ENCODE data around the gene SYCE3.

The SYCE3 gene

DNA sequence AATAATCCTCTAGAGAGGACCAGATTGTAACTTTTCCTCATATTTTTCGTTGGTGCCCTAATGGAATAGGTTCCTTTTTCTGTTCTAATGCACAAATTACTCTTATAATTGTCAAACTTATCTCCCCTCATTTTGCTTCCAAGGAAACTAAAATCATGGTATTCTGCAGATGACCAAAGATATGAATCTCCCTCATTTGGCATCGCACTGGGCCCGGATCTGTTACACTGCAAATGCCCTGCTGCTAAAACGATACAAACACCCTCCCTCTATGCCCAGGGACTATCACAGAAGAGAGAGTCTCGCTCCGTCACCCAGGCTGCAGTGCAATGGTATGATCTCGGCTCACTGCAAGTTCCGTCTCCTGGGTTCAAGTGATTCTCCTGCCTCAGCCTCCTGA, 9.4 kb downstream of the SYCE3 start:
- Histone ChIP-seq H3K4me1 (ENCODE audit: control insufficient read depth in 2 of 2, insufficient read depth in 2 of 2, low read length in 2 of 2) (peaks cover 3 to 4% of the 10 kb centered on the region in 2 donors), H3K9me3 (ENCODE audit: control insufficient read depth in 2 of 2, low read length in 2 of 2) (no peaks in the 10 kb centered on the region), H3K9ac (ENCODE audit: low read depth in 1 of 2, low read length in 2 of 2) (no peak overlapping the region), H3K4me3 (ENCODE audit: low read length in 2 of 2) (no peak overlapping the region), H3K36me3 (ENCODE audit: control insufficient read depth in 2 of 2, insufficient read depth in 2 of 2, low read length in 2 of 2) (no peaks in the 10 kb centered on the region), H3K27me3 (ENCODE audit: control insufficient read depth in 2 of 2, insufficient read depth in 2 of 2, low read length in 2 of 2) (peaks cover under 1 to 10% of the 10 kb centered on the region in 2 donors), H3K27ac (ENCODE audit: low read depth in 2 of 2, low read length in 2 of 2) (no peak overlapping the region)

DNA sequence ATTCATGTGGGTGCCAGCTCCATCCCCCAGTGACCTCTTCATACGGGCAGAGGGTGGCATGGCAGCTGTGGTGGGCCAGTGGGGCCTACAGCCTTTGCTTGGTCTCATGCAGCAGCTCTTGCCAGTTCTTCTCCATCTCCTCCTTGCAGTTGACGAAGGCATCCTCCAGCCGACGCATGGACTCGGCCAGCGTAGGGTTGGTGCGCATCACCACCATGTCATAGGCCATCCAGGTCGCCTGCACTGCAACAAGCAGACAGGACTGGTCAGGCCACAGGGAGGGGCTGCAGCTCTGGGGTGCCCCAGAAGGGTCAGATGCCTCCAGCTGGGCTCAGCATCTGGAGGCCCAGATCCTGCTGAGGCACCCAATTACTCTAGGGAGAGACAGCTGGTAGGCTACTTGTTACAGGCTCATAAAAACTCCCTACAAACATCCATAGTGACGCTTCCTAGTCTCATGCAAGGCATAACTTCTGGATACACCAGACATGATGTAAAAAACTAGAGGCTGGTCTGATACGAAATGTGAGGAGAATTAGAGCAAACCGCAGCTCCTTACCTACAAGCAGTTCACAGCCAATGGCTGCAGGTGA, 11.5 kb downstream of the SYCE3 start:
- Histone ChIP-seq H3K27ac (ENCODE audit: low read depth in 2 of 2, low read length in 2 of 2) (no peak overlapping the region), H3K4me1 (ENCODE audit: control insufficient read depth in 2 of 2, insufficient read depth in 2 of 2, low read length in 2 of 2) (peaks cover 3 to 4% of the 10 kb centered on the region in 2 donors), H3K4me3 (ENCODE audit: low read length in 2 of 2) (no peak overlapping the region), H3K9ac (ENCODE audit: low read depth in 1 of 2, low read length in 2 of 2) (no peak overlapping the region), H3K36me3 (ENCODE audit: control insufficient read depth in 2 of 2, insufficient read depth in 2 of 2, low read length in 2 of 2) (no peaks in the 10 kb centered on the region), H3K27me3 (ENCODE audit: control insufficient read depth in 2 of 2, insufficient read depth in 2 of 2, low read length in 2 of 2) (peaks cover 9 to 10% of the 10 kb centered on the region in 2 donors), H3K9me3 (ENCODE audit: control insufficient read depth in 2 of 2, low read length in 2 of 2) (no peaks in the 10 kb centered on the region)

- Histone ChIP-seq H3K27ac (ENCODE audit: low read depth in 2 of 2, low read length in 2 of 2) (no peak overlapping the region), H3K27me3 (ENCODE audit: control insufficient read depth in 2 of 2, insufficient read depth in 2 of 2, low read length in 2 of 2) (peaks cover 10 to 13% of the 10 kb centered on the region in 2 donors), H3K4me1 (ENCODE audit: control insufficient read depth in 2 of 2, insufficient read depth in 2 of 2, low read length in 2 of 2) (peaks cover 3 to 4% of the 10 kb centered on the region in 2 donors), H3K36me3 (ENCODE audit: control insufficient read depth in 2 of 2, insufficient read depth in 2 of 2, low read length in 2 of 2) (no peaks in the 10 kb centered on the region), H3K9me3 (ENCODE audit: control insufficient read depth in 2 of 2, low read length in 2 of 2) (no peaks in the 10 kb centered on the region), H3K9ac (ENCODE audit: low read depth in 1 of 2, low read length in 2 of 2) (no peak overlapping the region), H3K4me3 (ENCODE audit: low read length in 2 of 2) (no peak overlapping the region)
These were observed 12.3 kb downstream of the SYCE3 start for GRCh38 chr22:50550395-50550794.

- Histone ChIP-seq H3K4me1 (ENCODE audit: control insufficient read depth in 2 of 2, insufficient read depth in 2 of 2, low read length in 2 of 2) (peaks cover 8 to 11% of the 10 kb centered on the region in 2 donors), H3K27me3 (ENCODE audit: control insufficient read depth in 2 of 2, insufficient read depth in 2 of 2, low read length in 2 of 2) (peaks cover 10 to 13% of the 10 kb centered on the region in 2 donors), H3K9ac (ENCODE audit: low read depth in 1 of 2, low read length in 2 of 2) (peak overlapping the region in 1 of 2 donors; percentile 12), H3K36me3 (ENCODE audit: control insufficient read depth in 2 of 2, insufficient read depth in 2 of 2, low read length in 2 of 2) (no peaks in the 10 kb centered on the region), H3K27ac (ENCODE audit: low read depth in 2 of 2, low read length in 2 of 2) (no peak overlapping the region), H3K4me3 (ENCODE audit: low read length in 2 of 2) (peak overlapping the region; percentile 35 to 50), H3K9me3 (ENCODE audit: control insufficient read depth in 2 of 2, low read length in 2 of 2) (no peaks in the 10 kb centered on the region)
These were observed 13.6 kb downstream of the SYCE3 start for GRCh38 chr22:50548921-50549790.

- H3K9ac ChIP-seq (ENCODE audit: low read depth in 1 of 2, low read length in 2 of 2): peak overlapping the region in 1 of 2 donors; percentile 21
- H3K9me3 ChIP-seq (ENCODE audit: control insufficient read depth in 2 of 2, low read length in 2 of 2): no peaks in the 10 kb centered on the region
- no peak overlapping the region for H3K27ac ChIP-seq (ENCODE audit: low read depth in 2 of 2, low read length in 2 of 2)
- H3K4me3 ChIP-seq (ENCODE audit: low read length in 2 of 2): peak overlapping the region; percentile 35 to 50
- H3K36me3 ChIP-seq (ENCODE audit: control insufficient read depth in 2 of 2, insufficient read depth in 2 of 2, low read length in 2 of 2): no peaks in the 10 kb centered on the region
- peaks cover 10 to 13% of the 10 kb centered on the region in 2 donors for H3K27me3 ChIP-seq (ENCODE audit: control insufficient read depth in 2 of 2, insufficient read depth in 2 of 2, low read length in 2 of 2)
- H3K4me1 ChIP-seq (ENCODE audit: control insufficient read depth in 2 of 2, insufficient read depth in 2 of 2, low read length in 2 of 2): peaks cover 8 to 14% of the 10 kb centered on the region in 2 donors
These were observed 14.4 kb downstream of the SYCE3 start for GRCh38 chr22:50548040-50548920.

- no peaks in the 10 kb centered on the region for H3K9me3 ChIP-seq (ENCODE audit: control insufficient read depth in 2 of 2, low read length in 2 of 2)
- no peak overlapping the region for H3K4me3 ChIP-seq (ENCODE audit: low read length in 2 of 2)
- no peaks in the 10 kb centered on the region for H3K36me3 ChIP-seq (ENCODE audit: control insufficient read depth in 2 of 2, insufficient read depth in 2 of 2, low read length in 2 of 2)
- peaks cover 10 to 13% of the 10 kb centered on the region in 2 donors for H3K27me3 ChIP-seq (ENCODE audit: control insufficient read depth in 2 of 2, insufficient read depth in 2 of 2, low read length in 2 of 2)
- no peak overlapping the region for H3K27ac ChIP-seq (ENCODE audit: low read depth in 2 of 2, low read length in 2 of 2)
- peaks cover 8 to 14% of the 10 kb centered on the region in 2 donors for H3K4me1 ChIP-seq (ENCODE audit: control insufficient read depth in 2 of 2, insufficient read depth in 2 of 2, low read length in 2 of 2)
- no peak overlapping the region for H3K9ac ChIP-seq (ENCODE audit: low read depth in 1 of 2, low read length in 2 of 2)
These were observed 15.3 kb downstream of the SYCE3 start for GRCh38 chr22:50547263-50547985.

DNA sequence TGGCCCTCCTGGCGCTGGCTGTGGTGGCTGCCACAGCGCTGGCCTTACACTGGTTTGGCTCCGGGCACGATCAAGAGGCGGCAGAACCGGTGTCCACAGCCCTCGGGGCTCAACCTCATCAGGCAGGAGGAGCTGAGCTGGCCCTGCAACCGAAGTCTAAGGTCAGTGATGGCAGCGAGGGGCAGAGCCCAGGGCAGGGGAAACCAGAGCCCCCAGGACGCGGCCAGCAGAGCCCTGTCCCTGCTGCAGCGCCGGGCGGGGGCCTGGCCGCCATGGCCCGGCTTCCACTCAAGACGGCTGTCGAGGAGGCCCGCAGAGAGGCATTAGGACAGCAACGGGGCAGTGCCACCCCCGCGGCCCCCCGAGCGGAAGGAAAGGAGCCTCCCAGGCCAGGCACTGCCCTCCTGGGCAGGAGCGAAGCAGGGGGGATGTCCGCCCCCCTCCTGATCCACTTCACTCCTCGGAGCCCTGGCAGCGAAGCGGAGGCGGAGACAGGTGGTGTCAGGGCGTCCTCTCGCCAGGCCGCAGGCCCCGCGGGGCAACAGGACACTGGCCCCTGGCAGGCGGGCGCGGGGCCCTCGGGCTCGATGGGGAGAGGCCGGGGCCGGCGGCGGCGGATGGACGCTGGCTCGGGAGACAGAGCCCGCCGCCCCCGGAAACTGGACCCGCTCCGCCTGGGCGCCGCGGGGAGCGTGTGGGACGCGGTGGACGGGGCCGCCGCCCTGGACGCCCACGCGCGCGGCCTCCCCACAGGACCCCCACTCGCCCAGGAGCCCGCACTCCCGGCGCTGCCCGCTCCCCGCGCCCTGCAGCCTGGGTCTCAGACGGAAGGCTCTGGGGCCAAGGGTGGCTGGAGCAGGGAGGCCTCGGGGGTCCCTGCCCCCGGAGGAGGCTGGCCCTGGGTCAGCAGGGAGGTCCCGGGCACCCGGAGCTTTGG, 16.1 kb downstream of the SYCE3 start:
- Histone ChIP-seq H3K9ac (ENCODE audit: low read depth in 1 of 2, low read length in 2 of 2) (no peak overlapping the region), H3K27ac (ENCODE audit: low read depth in 2 of 2, low read length in 2 of 2) (no peak overlapping the region), H3K36me3 (ENCODE audit: control insufficient read depth in 2 of 2, insufficient read depth in 2 of 2, low read length in 2 of 2) (no peaks in the 10 kb centered on the region), H3K9me3 (ENCODE audit: control insufficient read depth in 2 of 2, low read length in 2 of 2) (no peaks in the 10 kb centered on the region), H3K4me3 (ENCODE audit: low read length in 2 of 2) (no peak overlapping the region), H3K4me1 (ENCODE audit: control insufficient read depth in 2 of 2, insufficient read depth in 2 of 2, low read length in 2 of 2) (peaks cover 8 to 14% of the 10 kb centered on the region in 2 donors), H3K27me3 (ENCODE audit: control insufficient read depth in 2 of 2, insufficient read depth in 2 of 2, low read length in 2 of 2) (peaks cover 10 to 13% of the 10 kb centered on the region in 2 donors)

DNA sequence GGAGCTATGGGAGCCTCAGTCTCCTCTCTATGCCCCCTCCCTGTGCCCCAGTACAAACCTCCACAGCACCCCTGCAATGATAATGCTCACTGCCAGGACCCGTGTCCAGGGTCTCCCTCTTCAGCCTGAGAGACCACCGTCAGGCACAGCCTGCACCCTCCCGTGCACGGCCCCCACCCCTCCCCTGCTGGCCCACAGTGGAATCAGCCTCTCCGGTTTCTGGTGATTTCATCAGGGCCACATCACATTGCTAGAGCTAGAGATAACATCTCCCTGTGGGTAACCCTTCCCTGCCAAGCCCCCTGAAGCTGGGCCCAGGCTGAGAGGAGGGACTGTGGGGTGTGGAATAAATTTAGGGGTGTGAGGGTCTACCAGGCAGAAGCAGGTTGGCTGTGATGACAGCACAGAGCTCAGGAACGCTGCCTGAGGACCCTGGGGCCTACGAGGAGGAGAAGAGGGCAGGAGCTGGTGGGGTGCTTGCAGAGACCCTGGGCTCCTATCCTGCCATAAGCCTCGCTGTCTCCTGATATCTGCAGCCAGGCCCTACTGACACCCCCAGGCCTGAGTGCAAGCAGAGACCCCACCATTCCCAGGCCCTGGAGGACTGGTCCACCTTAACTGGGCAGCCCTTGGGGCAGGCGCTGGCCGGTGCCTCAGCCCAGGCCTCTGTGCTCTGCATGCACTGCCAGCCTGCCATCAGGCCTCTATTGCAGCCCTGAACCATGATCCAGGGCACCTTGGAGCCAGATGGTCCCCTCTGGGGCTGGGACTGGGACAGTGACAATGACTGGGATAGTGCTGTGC, 17.0 kb downstream of the SYCE3 start, which contains the start of gene KLHDC7B:
Gene KLHDC7B (plus strand): TSS at position 378 of the 804 bp plus-strand sequence. CDS start 345 bp downstream, at position 723.
- H3K27ac ChIP-seq (ENCODE audit: low read depth in 2 of 2, low read length in 2 of 2): peak within 1 kb of the TSS; percentile 45 to 65
- peaks cover 8 to 14% of the 10 kb centered on the region in 2 donors for H3K4me1 ChIP-seq (ENCODE audit: control insufficient read depth in 2 of 2, insufficient read depth in 2 of 2, low read length in 2 of 2)
- H3K9me3 ChIP-seq (ENCODE audit: control insufficient read depth in 2 of 2, low read length in 2 of 2): no peaks in the 10 kb centered on the region
- peaks cover 10 to 13% of the 10 kb centered on the region in 2 donors for H3K27me3 ChIP-seq (ENCODE audit: control insufficient read depth in 2 of 2, insufficient read depth in 2 of 2, low read length in 2 of 2)
- no peaks in the 10 kb centered on the region for H3K36me3 ChIP-seq (ENCODE audit: control insufficient read depth in 2 of 2, insufficient read depth in 2 of 2, low read length in 2 of 2)
- H3K4me3 ChIP-seq (ENCODE audit: low read length in 2 of 2): no peak within 1 kb of the TSS
- H3K9ac ChIP-seq (ENCODE audit: low read depth in 1 of 2, low read length in 2 of 2): peak within 1 kb of the TSS; percentile 32 to 71

All from mucosa of rectum (tissue), 2 donors.